ENCODE data around the gene LCA5L.
"Not testable (repeated sequence)": the region's sequence is repeated elsewhere in the genome, so short reads cannot be mapped to it uniquely, and the experiment has no call there.

LCA5L gene

DNA sequence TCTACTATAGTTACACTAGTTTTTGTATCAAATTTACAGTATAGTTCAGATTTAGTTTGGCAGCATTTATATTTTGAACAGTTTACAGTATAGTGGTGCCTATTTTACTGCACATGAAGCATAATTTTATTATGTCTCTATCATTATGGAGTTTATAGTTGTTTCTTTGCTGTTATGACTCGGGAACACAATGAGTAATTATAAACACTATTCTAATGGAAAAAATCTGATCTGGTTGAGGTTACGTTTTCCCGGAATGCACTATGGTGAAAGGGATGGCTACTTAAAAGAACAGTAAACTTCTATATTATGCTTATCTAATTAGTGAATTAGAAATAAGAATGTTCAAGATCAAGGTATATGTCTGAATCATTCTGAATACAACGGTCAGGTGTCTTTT, 10.6 kb downstream of the LCA5L start:
- DNase-seq (ENCODE audit: low spot score), result no peak
- H3K4me3 ChIP-seq, result no peak overlapping the region
- H3K27ac ChIP-seq, result no peak overlapping the region
- TF ChIP-seq CTCF (IDR thresholded peaks at IDR 0.05), result no peak

GRCh38 chr21:39430954-39431353, 14.6 kb downstream of the LCA5L start:
- no peak for DNase-seq (ENCODE audit: low spot score)

GRCh38 chr21:39430457-39430856, 15.1 kb downstream of the LCA5L start:
- no peak for DNase-seq (ENCODE audit: low spot score)
- no peak overlapping the region for H3K4me3 ChIP-seq
- no peak for TF ChIP-seq CTCF (IDR thresholded peaks at IDR 0.05)
- no peak overlapping the region for H3K27ac ChIP-seq

More at GRCh38 chr21:39430954-39431353, 14.6 kb downstream of the LCA5L start:
- Histone ChIP-seq H3K4me3 (no peak overlapping the region), H3K27ac (no peak overlapping the region)
- TF ChIP-seq CTCF (IDR thresholded peaks at IDR 0.05), result no peak

DNA sequence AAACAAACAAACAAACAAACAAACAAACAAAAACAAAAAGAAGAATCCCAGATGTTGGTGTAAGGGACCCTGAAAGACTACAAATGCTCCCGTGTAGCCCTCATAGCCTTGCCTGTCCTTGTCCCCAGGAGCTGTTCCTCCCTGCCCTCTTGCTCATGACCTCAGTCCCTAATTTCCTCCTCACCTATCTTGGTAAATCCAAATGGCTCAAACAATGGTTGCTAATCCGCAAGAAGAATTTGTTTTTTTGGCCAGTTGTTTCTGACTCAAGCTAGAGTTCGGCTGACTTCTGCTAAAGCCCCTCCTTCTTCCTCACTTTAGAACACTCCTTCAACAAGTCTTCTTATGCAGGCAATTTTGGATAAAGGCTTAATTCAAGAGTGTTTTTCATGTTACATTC, 15.6 kb downstream of the LCA5L start:
- TF ChIP-seq CTCF (IDR thresholded peaks at IDR 0.05), result no peak

DNA sequence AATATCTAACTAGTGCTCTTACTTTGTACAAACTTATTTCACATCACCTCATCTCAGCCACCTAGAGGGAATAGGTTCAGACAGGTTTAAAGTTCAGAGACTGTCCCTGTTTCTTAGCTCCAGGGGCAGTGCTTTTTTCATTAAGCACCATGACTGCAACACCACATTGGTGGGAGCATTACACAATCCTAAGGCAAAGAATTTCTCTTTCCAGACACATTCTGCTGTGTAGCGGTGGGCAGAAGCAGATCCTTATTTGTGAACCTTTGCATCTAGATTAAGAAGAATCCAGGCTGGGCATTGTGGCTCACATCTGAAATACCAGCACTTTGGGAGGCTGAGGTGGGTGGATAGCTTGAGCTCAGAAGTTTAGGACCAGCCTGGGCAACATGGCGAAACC, 16.1 kb downstream of the LCA5L start:
- no peak for TF ChIP-seq CTCF (IDR thresholded peaks at IDR 0.05)
- Histone ChIP-seq H3K27ac (no peak overlapping the region), H3K4me3 (no peak overlapping the region)
- DNase-seq (ENCODE audit: low spot score), result no peak

More for the DNA sequence above, 15.6 kb downstream of the LCA5L start:
- no peak for DNase-seq (ENCODE audit: low spot score)
- H3K4me3 ChIP-seq, result no peak overlapping the region
- H3K27ac ChIP-seq, result no peak overlapping the region

DNA sequence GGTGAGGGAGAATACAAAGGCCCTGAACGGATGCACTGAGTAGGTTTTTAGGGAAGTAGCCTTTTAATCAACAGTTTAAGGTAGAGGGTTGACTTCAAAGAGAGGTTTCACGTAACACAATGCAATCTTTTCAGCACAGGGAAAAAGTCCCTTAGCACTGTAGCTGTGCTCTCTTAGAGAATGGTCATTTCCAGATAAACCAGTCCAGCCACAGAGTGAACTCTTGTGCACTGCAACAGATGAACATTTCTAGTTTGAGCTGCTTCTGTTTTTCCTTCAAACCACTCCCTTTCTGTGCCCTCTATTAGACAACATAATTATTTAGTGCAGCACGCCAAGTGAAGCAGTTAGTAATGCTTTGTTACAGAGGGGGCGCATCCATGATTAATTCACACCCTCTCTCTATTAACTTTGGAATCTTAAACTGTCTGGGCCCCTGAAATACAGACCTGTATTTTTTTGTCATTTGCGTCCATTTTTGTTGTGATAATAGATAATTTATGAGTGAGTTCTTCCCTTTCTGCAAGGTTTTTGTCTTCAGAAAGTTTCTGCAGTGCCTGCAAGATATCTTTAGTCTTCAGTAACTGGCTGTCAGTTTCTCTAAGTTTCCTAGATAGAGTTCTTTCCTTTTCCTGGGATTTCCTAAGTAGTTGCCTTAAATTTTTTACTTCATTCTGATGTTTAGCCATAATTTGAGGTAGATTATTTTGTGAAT, 22.9 kb downstream of the LCA5L start:
- H3K27ac ChIP-seq, result no peak overlapping the region
- no peak for DNase-seq (ENCODE audit: low spot score)
- TF ChIP-seq CTCF (IDR thresholded peaks at IDR 0.05), result no peak
- no peak overlapping the region for H3K4me3 ChIP-seq

DNA sequence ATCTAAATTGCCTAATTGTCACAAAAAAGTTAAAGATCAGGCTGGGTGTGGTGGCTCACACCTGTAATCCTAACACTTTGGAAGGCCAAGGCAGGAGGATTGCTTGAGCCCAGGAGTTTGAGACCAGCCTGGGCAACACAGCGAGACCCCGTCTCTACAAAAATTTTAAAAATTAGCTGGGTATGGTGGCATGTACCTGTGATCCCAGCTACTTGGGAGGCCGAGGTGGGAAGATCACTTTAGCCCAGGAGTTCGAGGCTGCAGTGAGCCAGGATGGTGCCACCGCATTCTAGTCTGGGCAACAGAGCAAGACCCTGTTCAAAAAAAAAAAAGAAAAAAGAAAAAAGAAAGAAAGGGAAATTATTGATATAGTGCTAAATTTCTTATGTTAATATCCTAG, 26.4 kb downstream of the LCA5L start:
- H3K27ac ChIP-seq; DNase-seq (ENCODE audit: low spot score); H3K4me3 ChIP-seq: not testable (repeated sequence)
